Choroid plexus epithelial cell (primary cell): Measurements from ENCODE around the gene CENPX.

ENCODE experiments used
- DNase-seq: peaks from one replicate; pipeline ENCODE4 v3.0.0-alpha.2; 2010; ENCODE audit warnings: low read depth
- H3K4me3 ChIP-seq: 2 replicates; pipeline ENCODE4 v1.5.1; 2011; ENCODE audit warnings: low read depth, mild to moderate bottlenecking, control low read depth, low read length, moderate library complexity
- TF ChIP-seq, protein P1 (sequence below): conservative IDR thresholded peaks from 2 replicates; pipeline ENCODE4 v1.5.1; 2011; ENCODE audit warnings: low read depth, mild to moderate bottlenecking, control low read depth, inconsistent platforms, low read length, moderate library complexity

Gene CENPX

DNA sequence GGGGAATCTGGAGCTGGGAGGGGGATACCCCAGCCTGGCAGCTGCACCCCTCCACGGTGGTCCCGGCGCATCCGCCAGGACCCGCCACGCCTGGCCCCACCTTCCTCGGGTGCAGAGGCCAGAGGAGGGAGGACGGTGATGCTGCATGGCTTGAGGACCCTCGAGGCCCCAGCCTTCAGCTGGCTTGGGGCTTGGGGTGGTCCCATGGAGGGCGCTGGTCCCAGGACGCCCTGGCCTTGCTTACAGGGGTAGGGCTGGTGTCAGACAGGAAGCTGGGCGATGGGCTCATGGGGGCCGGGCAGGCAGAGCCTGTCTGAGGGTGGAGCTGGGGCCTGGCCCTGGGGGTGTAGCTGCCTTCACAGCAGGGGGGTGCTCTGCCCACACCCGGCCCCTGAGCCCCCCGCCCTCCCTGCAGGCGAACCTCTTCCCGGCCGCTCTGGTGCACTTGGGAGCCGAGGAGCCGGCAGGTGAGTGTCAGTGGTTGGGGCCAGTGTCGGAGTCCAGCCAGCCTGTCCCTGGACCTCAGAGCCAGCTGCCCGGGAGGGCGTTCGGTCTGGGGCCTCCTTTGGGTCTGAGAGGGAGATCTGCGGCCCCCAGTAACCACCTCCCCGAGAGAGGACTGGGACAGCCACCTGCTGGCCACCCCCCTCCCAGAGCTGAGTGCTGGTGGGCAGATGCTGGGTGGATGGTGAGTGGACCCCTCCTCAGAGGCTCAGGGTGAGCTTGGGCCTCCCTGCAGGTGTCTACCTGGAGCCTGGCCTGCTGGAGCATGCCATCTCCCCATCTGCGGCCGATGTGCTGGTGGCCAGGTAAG is 6.4 kb downstream of the CENPX start:
- TF ChIP-seq, protein P1, sequence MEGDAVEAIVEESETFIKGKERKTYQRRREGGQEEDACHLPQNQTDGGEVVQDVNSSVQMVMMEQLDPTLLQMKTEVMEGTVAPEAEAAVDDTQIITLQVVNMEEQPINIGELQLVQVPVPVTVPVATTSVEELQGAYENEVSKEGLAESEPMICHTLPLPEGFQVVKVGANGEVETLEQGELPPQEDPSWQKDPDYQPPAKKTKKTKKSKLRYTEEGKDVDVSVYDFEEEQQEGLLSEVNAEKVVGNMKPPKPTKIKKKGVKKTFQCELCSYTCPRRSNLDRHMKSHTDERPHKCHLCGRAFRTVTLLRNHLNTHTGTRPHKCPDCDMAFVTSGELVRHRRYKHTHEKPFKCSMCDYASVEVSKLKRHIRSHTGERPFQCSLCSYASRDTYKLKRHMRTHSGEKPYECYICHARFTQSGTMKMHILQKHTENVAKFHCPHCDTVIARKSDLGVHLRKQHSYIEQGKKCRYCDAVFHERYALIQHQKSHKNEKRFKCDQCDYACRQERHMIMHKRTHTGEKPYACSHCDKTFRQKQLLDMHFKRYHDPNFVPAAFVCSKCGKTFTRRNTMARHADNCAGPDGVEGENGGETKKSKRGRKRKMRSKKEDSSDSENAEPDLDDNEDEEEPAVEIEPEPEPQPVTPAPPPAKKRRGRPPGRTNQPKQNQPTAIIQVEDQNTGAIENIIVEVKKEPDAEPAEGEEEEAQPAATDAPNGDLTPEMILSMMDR: no peak
- no peak overlapping the region for H3K4me3 ChIP-seq
- no peak for DNase-seq

DNA sequence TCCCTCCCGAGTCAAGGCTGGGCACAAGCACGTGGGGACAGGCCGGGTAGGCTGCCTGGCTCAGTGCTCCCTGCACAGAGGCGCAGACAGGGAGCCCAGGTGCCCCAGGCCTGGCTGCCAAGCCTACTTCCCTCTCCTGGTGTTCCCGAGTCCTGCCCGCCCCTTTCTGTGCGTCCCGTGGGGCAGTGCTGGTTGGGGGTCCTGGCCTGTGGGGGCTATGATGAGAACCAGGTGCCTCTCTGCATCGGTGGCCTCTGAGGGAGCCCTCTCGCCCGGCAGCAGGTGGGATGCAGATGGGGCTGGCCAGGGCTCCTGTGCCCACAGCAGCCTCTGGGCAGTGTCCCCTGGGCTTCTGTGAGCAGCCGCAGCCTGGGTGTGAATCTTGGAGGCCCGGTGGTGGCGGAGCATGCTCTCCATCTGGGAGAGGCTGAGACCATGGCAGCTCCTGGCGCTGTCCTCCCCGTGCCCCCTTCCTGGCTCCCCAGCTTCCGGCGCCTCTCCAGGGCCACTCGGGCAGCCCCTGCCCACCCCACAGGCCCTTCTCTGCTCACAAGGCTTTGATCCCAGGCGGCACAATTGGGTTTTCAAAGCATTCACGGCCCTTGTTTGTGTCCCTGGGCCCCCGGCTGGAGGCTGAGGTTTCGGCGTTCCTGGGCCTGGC is 7.2 kb downstream of the CENPX start:
- TF ChIP-seq, protein P1: no peak
- H3K4me3 ChIP-seq: no peak overlapping the region
- no peak for DNase-seq

DNA sequence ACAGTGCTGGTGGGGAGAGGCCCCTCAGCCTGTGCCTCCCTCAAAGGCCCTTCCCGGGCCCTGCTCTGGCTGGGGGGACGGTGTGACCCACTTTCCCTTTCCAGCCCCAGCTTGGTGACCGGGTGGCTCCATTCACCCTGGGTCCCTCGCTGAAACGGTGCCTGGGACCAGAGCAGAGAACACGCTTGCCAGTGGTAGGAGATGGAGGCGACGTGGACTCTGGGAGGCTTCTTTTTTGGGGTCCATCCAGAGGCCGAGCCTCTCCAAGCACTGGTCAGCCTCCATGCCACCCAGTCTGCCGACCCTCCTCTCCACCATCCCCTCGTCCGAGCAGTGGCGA is 7.7 kb downstream of the CENPX start:
- no peak for DNase-seq
- H3K4me3 ChIP-seq: no peak overlapping the region
- TF ChIP-seq, protein P1: no peak

DNA sequence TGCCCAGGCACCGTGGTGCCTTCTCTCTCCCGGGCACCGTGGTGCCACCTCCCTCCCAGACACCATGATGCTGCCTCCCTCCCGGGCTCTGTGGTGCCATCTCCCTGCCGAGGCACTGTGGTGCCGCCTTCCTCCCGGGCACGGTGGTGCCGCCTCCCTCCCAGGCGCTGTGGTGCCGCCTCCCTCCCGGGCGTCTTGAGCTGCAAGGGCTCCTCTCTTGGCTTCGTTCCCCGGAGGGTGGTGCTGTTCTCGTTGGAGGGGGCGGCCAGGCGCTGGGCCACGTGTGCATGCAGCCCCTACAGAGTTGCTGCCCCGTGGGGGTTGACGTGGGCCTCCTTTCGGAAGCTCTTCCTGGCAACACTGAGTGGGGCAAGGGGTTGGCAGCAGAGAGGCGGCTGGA is 8.2 kb downstream of the CENPX start:
- H3K4me3 ChIP-seq: no peak overlapping the region
- TF ChIP-seq, protein P1: no peak
- no peak for DNase-seq

DNA sequence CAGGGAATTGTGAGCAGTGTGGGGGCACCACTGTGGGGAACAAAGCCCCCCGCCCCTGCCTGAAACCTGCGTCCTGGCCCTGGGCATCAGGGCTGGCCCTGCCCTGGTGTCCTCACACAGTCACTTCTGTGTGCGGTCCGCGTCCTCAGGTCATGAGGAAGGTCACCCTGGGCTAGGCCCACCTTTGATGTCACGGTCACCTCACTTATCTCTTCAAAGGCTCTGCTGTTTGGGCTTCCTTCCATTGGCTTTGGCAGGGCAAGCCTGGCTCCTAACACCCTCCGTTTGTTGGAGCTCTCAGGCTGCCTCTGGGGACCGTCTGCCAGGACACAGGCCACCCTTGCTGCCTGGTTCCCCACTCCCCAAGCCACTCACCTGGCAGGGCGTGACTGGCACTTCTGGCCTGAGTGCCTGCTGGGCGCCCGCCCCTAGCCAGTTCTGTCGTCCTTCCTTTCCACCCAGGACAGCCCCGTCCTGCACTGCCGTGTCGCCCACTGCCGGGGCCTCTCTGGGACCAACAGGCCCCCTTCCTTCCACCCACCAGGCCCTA is 8.8 kb downstream of the CENPX start:
- DNase-seq: no peak
- no peak overlapping the region for H3K4me3 ChIP-seq
- TF ChIP-seq, protein P1: no peak

DNA sequence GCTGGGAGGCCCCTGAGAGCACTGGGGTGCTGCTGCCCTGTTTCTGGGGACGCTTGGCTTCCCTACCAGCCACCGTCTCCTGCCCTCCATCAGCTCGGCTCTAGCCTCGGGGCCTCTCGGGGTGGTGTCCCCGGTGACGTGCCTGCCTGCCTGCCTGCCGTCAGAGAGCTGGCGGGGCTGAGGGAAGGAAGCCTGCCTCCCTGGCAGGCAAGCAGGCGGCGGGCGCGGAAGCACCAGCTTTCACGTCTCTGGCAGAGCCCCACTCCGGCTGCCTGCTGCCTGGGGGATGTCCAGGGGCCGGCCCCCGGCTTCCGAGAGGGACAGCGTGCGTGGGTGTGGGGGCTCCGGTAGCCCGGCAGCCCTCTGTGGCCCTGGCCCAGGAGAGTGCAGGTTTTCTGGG is 9.3 kb downstream of the CENPX start:
- no peak overlapping the region for H3K4me3 ChIP-seq
- TF ChIP-seq, protein P1: no peak
- DNase-seq: no peak
